IMR-90 (cell line): ENCODE data around the gene KDM4B. TPM values are rescaled to one million over a fixed set of nuclear protein-coding genes. Genes with fewer than 3 reads are reported as not detected.
A peak's percentile ranks its signal among the peaks of the same experiment; 100 is the strongest.

Experiments used
- ATAC-seq: fragments of 200-7000 bp; cut with Tn5 transposase; 2 replicates; pipeline ENCODE4 v1.9.1; 2020; ENCODE audit warnings: low read depth, mild to moderate bottlenecking, moderate library complexity
- BruUV-seq: library from RNA; stranded (reverse); fragments of 400-500 nt; replicated peaks from 2 replicates; lab custom pipeline; 2021; lab: Mats Ljungman, UMichigan
- CTCF ChIA-PET: fragments of 300-600 bp; formaldehyde crosslinking; extraction: SDS; loops from one replicate; lab custom pipeline; 2021; ENCODE audit warnings: antibody characterized with exemption; lab: Yijun Ruan, JAX
- POLR2A ChIA-PET: fragments of 300-600 bp; sonication (Branson Sonifier 250); formaldehyde crosslinking; loops from one replicate; lab custom pipeline; 2022; ENCODE audit warnings: antibody characterized with exemption; ENCODE audit not compliant: unreplicated experiment; lab: Charles Lee
- DNase-seq: peaks from one replicate; pipeline ENCODE4 v3.0.0; 2013
- H2AFZ ChIP-seq: replicated peaks from 2 replicates; pipeline ENCODE3; 2013; ENCODE audit warnings: low read length, mild to moderate bottlenecking; ENCODE audit not compliant: poor library complexity
- H2AK5ac ChIP-seq: 2 replicates; pipeline ENCODE4 v1.6.1; 2013; ENCODE audit warnings: low read depth, low read length, inconsistent platforms
- H2AK9ac ChIP-seq: replicated peaks from 2 replicates; pipeline ENCODE3; 2013; ENCODE audit warnings: mild to moderate bottlenecking, low read depth, low read length, moderate library complexity; ENCODE audit not compliant: poor library complexity
- H2BK120ac ChIP-seq: 2 replicates; pipeline ENCODE4 v1.6.1; 2013; ENCODE audit warnings: low read depth, low read length, inconsistent platforms
- H2BK15ac ChIP-seq: 3 replicates; pipeline ENCODE4 v1.6.1; 2013; ENCODE audit warnings: low read depth, low read length, inconsistent platforms
- H2BK20ac ChIP-seq: 2 replicates; pipeline ENCODE4 v1.6.1; 2013; ENCODE audit warnings: low read depth, mild to moderate bottlenecking, inconsistent platforms, low read length, moderate library complexity
- H2BK5ac ChIP-seq: 2 replicates; pipeline ENCODE4 v1.6.1; 2013; ENCODE audit warnings: mild to moderate bottlenecking, low read depth, low read length, inconsistent platforms; ENCODE audit not compliant: poor library complexity, severe bottlenecking
- H3K14ac ChIP-seq: replicated peaks from 2 replicates; pipeline ENCODE4 v1.6.1; 2013; ENCODE audit warnings: low read depth, low read length, inconsistent platforms
- H3K18ac ChIP-seq: 2 replicates; pipeline ENCODE4 v1.6.1; 2013; ENCODE audit warnings: low read depth, low read length, control low read depth
- H3K23ac ChIP-seq: 2 replicates; pipeline ENCODE4 v1.6.1; 2013; ENCODE audit warnings: low read depth, low read length, inconsistent platforms
- H3K27ac ChIP-seq: 2 replicates; pipeline ENCODE4 v1.5.1; 2013; ENCODE audit warnings: mild to moderate bottlenecking, control low read depth, low read length; ENCODE audit not compliant: insufficient read depth
- H3K27me3 ChIP-seq: 2 replicates; pipeline ENCODE4 v1.6.1; 2013; ENCODE audit warnings: low read length; ENCODE audit not compliant: control insufficient read depth, insufficient read depth
- H3K36me3 ChIP-seq: 2 replicates; pipeline ENCODE4 v1.6.1; 2013; ENCODE audit warnings: low read length, mixed read lengths; ENCODE audit not compliant: control insufficient read depth, insufficient read depth
- H3K4ac ChIP-seq: 2 replicates; pipeline ENCODE4 v1.6.1; 2013; ENCODE audit warnings: low read depth, low read length, inconsistent platforms
- H3K4me1 ChIP-seq: 2 replicates; pipeline ENCODE4 v1.6.1; 2013; ENCODE audit warnings: low read length, mixed read lengths; ENCODE audit not compliant: control insufficient read depth, insufficient read depth
- H3K4me2 ChIP-seq: 2 replicates; pipeline ENCODE4 v1.6.1; 2013; ENCODE audit warnings: low read depth, mild to moderate bottlenecking, control low read depth, low read length, moderate library complexity
- H3K4me3 ChIP-seq: 2 replicates; pipeline ENCODE4 v1.5.1; 2013; ENCODE audit warnings: low read depth, mild to moderate bottlenecking, control low read depth, low read length, moderate library complexity; ENCODE audit not compliant: insufficient read depth
- H3K56ac ChIP-seq: 2 replicates; pipeline ENCODE4 v1.6.1; 2013; ENCODE audit warnings: low read length, inconsistent platforms; ENCODE audit not compliant: insufficient read depth; ENCODE audit errors: extremely low read depth
- H3K79me1 ChIP-seq, 2 experiments: 2 replicates each; pipeline ENCODE4 v1.6.1; 2013; ENCODE audit warnings: low read length in 2 of 2, inconsistent platforms in 1 of 2, low read depth in 1 of 2
- H3K9ac ChIP-seq: 2 replicates; pipeline ENCODE4 v1.6.1; 2013; ENCODE audit warnings: low read depth, low read length, control low read depth
- H3K9me1 ChIP-seq: 2 replicates; pipeline ENCODE4 v1.6.1; 2013; ENCODE audit warnings: low read length, inconsistent platforms; ENCODE audit not compliant: insufficient read depth
- H3K9me3 ChIP-seq: 2 replicates; pipeline ENCODE4 v1.6.1; 2013; ENCODE audit warnings: low read length; ENCODE audit not compliant: control insufficient read depth, insufficient read depth
- H4K20me1 ChIP-seq: 2 replicates; pipeline ENCODE4 v1.6.1; 2013; ENCODE audit warnings: low read length, inconsistent platforms; ENCODE audit not compliant: insufficient read depth
- H4K5ac ChIP-seq: 2 replicates; pipeline ENCODE4 v1.6.1; 2013; ENCODE audit warnings: mild to moderate bottlenecking, low read depth, low read length, control low read depth
- H4K8ac ChIP-seq, 2 experiments: 2 replicates each; pipeline ENCODE4 v1.6.1; 2013; ENCODE audit warnings: low read depth in 2 of 2, low read length in 2 of 2, control low read depth in 1 of 2, inconsistent platforms in 1 of 2
- H4K91ac ChIP-seq: 2 replicates; pipeline ENCODE4 v1.6.1; 2013; ENCODE audit warnings: low read depth, low read length, inconsistent platforms; ENCODE audit not compliant: insufficient read depth
- BHLHE40 ChIP-seq: fragments of 150-350 bp; IDR thresholded peaks from 2 replicates; pipeline ENCODE4 v1.6.1; 2016; ENCODE audit warnings: mild to moderate bottlenecking, low read depth, low read length
- CEBPB ChIP-seq: IDR thresholded peaks from 2 replicates; pipeline ENCODE4 v1.6.1; 2012; ENCODE audit warnings: low read depth, low read length, improper control_type of control experiment
- CHD1 ChIP-seq: IDR thresholded peaks from 2 replicates; pipeline ENCODE4 v1.6.1; 2012; ENCODE audit warnings: low read depth, low read length, improper control_type of control experiment
- FOS ChIP-seq: fragments of 150-350 bp; IDR thresholded peaks from 2 replicates; pipeline ENCODE4 v1.6.1; 2016; ENCODE audit warnings: low read depth, low read length
- MAFK ChIP-seq: IDR thresholded peaks from 2 replicates; pipeline ENCODE4 v1.6.1; 2012; ENCODE audit warnings: low read depth, low read length, improper control_type of control experiment
- MAZ ChIP-seq: IDR thresholded peaks from 2 replicates; pipeline ENCODE4 v1.6.1; 2012; ENCODE audit warnings: low read depth, mild to moderate bottlenecking, low read length, improper control_type of control experiment, moderate library complexity, borderline replicate concordance
- MXI1 ChIP-seq: IDR thresholded peaks from 2 replicates; pipeline ENCODE4 v1.6.1; 2012; ENCODE audit warnings: low read depth, mild to moderate bottlenecking, low read length, moderate library complexity, borderline replicate concordance
- NFE2L2 ChIP-seq: fragments of 150-350 bp; IDR thresholded peaks from 2 replicates; pipeline ENCODE4 v1.6.1; 2016; ENCODE audit warnings: low read depth, mild to moderate bottlenecking, low read length
- POLR2A ChIP-seq: IDR thresholded peaks from 2 replicates; pipeline ENCODE4 v1.6.1; 2012; ENCODE audit warnings: mild to moderate bottlenecking, low read depth, low read length
- RAD21 ChIP-seq: IDR thresholded peaks from 2 replicates; pipeline ENCODE4 v1.6.1; 2012; ENCODE audit warnings: low read length, improper control_type of control experiment
- RCOR1 ChIP-seq: IDR thresholded peaks from 2 replicates; pipeline ENCODE4 v1.6.1; 2012; ENCODE audit warnings: mild to moderate bottlenecking, low read length, improper control_type of control experiment; ENCODE audit not compliant: insufficient replicate concordance
- RFX5 ChIP-seq: IDR thresholded peaks from 2 replicates; pipeline ENCODE4 v1.8.0; 2012; ENCODE audit warnings: low read depth, mild to moderate bottlenecking, low read length, moderate library complexity
- SMC3 ChIP-seq: fragments of 150-350 bp; IDR thresholded peaks from 2 replicates; pipeline ENCODE4 v1.6.1; 2016; ENCODE audit warnings: low read depth, mild to moderate bottlenecking, antibody characterized with exemption, low read length, moderate library complexity
- USF2 ChIP-seq: fragments of 150-350 bp; IDR thresholded peaks from 2 replicates; pipeline ENCODE4 v1.6.1; 2017; ENCODE audit warnings: mild to moderate bottlenecking, antibody characterized with exemption, low read length, low read depth
- WGBS, 2 experiments: methylation state at CpG; one replicate each; pipeline versions ENCODE4 v1.1.5 to v1.1.7; 2013; ENCODE audit warnings: missing lambda C conversion rate in 2 of 2; ENCODE audit not compliant: insufficient read length in 1 of 2; ENCODE audit errors: extremely low coverage in 2 of 2; 5-methylcytosine and 5-hydroxymethylcytosine counted together
- dilution Hi-C: fragments of 300-500 bp; cut with HindIII; formaldehyde crosslinking; loops from one replicate; pipeline ENCODE4 v1.14.3; 2018; ENCODE audit warnings: low sequenced_read_pairs; ENCODE audit not compliant: unreplicated experiment
- in situ Hi-C: fragments of 300-500 bp; cut with MboI; formaldehyde crosslinking; loops from 3 replicates; pipeline ENCODE4 v1.14.3; 2019; ENCODE audit warnings: low sequenced_read_pairs, inconsistent platforms, mixed read lengths
- intact Hi-C: fragments of 100-400 bp; cut with micrococcal nuclease; formaldehyde crosslinking; loops from 2 replicates; pipeline ENCODE4 v1.10.0; 2022
- polyA plus RNA-seq, 3 experiments: library from polyadenylated mRNA; depleted of rRNA; stranded (reverse); fragments of >200 nt; gene quantifications; 2 replicates each; pipeline ENCODE4 v1.2.3, GENCODE V29; 2012; ENCODE audit warnings: low replicate concordance in 1 of 3
- total RNA-seq: library from RNA; depleted of rRNA; stranded (reverse); fragments of >200 nt; gene quantifications from 2 replicates; pipeline ENCODE4 v1.2.3, GENCODE V29; 2012
- TF ChIP-seq, protein P1 (sequence below): conservative IDR thresholded peaks from 2 replicates; pipeline ENCODE4 v1.5.1; 2012; ENCODE audit warnings: mild to moderate bottlenecking, low read depth, low read length, improper control_type of control experiment
- TF ChIP-seq, protein P2 (sequence below): fragments of 150-350 bp; IDR thresholded peaks from 2 replicates; pipeline ENCODE4 v1.6.1; 2016; ENCODE audit warnings: low read depth, mild to moderate bottlenecking, low read length, moderate library complexity, borderline replicate concordance

Gene KDM4B
- total and polyA plus RNA-seq, 2 of the 4 experiments (the other 2 are of a cell fraction), result 5.0 to 17.9 TPM

DNA sequence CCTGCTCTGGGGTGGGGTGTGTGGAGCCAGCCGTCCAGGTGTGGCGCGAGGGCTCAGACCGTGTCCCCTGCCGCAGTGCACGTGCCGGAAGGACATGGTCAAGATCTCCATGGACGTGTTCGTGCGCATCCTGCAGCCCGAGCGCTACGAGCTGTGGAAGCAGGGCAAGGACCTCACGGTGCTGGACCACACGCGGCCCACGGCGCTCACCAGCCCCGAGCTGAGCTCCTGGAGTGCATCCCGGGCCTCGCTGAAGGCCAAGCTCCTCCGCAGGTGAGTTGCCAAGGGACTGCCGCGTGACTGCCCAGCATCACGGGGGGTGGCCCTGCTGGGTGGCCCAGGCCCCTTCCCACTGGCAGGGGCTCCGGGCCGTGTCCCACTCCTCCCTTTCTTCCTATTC, 141.6 kb downstream of the KDM4B start:
- no peak overlapping the region for H4K91ac ChIP-seq
- H3K23ac ChIP-seq, result no peak overlapping the region
- no peaks in the 10 kb centered on the region; the same call in 1 of the 2 replicates for H3K9me3 ChIP-seq
- peak overlapping the region; percentile 9 for H2AK9ac ChIP-seq
- H2BK5ac ChIP-seq, result no peak overlapping the region
- no peak overlapping the region for H4K5ac ChIP-seq
- no peak overlapping the region for H3K4me3 ChIP-seq
- 90% methylated on average over 10 of the region's 27 CpGs; no CpG with 5 or more reads in 1 of the 2 experiments for WGBS, 2 experiments
- H3K36me3 ChIP-seq, result peaks cover 53% of the 10 kb centered on the region
- no peak overlapping the region for H3K4me2 ChIP-seq
- no TSS peak for BruUV-seq
- no peak overlapping the region for H2AFZ ChIP-seq
- dilution Hi-C loops, result no loop called here
- peaks cover 14% of the 10 kb centered on the region for H4K20me1 ChIP-seq
- no peak overlapping the region for H3K56ac ChIP-seq
- H2AK5ac ChIP-seq, result no peak overlapping the region
- no peak overlapping the region for H3K4ac ChIP-seq
- no peaks in the 10 kb centered on the region for H3K27me3 ChIP-seq
- no peak overlapping the region for H2BK20ac ChIP-seq
- H4K8ac ChIP-seq, result no peak overlapping the region
- TF ChIP-seq MXI1 (no peak), POLR2A (no peak), SMC3 (no peak), NFE2L2 (no peak), RAD21 (no peak), CEBPB (no peak), CHD1 (no peak), MAZ (no peak), FOS (no peak), RCOR1 (no peak), USF2 (no peak), BHLHE40 (no peak), RFX5 (no peak), MAFK (no peak)
- TF ChIP-seq, protein P1, sequence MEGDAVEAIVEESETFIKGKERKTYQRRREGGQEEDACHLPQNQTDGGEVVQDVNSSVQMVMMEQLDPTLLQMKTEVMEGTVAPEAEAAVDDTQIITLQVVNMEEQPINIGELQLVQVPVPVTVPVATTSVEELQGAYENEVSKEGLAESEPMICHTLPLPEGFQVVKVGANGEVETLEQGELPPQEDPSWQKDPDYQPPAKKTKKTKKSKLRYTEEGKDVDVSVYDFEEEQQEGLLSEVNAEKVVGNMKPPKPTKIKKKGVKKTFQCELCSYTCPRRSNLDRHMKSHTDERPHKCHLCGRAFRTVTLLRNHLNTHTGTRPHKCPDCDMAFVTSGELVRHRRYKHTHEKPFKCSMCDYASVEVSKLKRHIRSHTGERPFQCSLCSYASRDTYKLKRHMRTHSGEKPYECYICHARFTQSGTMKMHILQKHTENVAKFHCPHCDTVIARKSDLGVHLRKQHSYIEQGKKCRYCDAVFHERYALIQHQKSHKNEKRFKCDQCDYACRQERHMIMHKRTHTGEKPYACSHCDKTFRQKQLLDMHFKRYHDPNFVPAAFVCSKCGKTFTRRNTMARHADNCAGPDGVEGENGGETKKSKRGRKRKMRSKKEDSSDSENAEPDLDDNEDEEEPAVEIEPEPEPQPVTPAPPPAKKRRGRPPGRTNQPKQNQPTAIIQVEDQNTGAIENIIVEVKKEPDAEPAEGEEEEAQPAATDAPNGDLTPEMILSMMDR, result no peak
- TF ChIP-seq, protein P2, sequence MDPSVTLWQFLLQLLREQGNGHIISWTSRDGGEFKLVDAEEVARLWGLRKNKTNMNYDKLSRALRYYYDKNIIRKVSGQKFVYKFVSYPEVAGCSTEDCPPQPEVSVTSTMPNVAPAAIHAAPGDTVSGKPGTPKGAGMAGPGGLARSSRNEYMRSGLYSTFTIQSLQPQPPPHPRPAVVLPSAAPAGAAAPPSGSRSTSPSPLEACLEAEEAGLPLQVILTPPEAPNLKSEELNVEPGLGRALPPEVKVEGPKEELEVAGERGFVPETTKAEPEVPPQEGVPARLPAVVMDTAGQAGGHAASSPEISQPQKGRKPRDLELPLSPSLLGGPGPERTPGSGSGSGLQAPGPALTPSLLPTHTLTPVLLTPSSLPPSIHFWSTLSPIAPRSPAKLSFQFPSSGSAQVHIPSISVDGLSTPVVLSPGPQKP, result no peak
- in situ Hi-C loops, result no loop called here
- H3K79me1 ChIP-seq, result no peaks in the 10 kb centered on the region; a peak in 2 of 4 replicates
- no peak for DNase-seq
- H3K27ac ChIP-seq, result no peak overlapping the region
- H3K14ac ChIP-seq, result no peak overlapping the region
- intact Hi-C loops, result no loop called here
- ATAC-seq, result no peak
- H2BK15ac ChIP-seq, result no peak overlapping the region
- H2BK120ac ChIP-seq, result no peak overlapping the region
- H3K18ac ChIP-seq, result no peak overlapping the region
- ChIA-PET CTCF (no interaction called here), POLR2A (no interaction called here)
- peaks cover 5% of the 10 kb centered on the region; the same call in 1 of the 2 replicates for H3K4me1 ChIP-seq
- 0 out of 2 replicates have a peak, but pooled peaks cover 3% of the 10 kb centered on the region for H3K9me1 ChIP-seq
- no peak overlapping the region for H3K9ac ChIP-seq
